Epithelial cell of prostate (primary cell): ENCODE results near the gene FAHD1.
"Not testable (repeated sequence)": the region's sequence is repeated elsewhere in the genome, so short reads cannot be mapped to it uniquely, and the experiment has no call there.

Experiments
- DNase-seq: peaks from one replicate; pipeline ENCODE4 v3.0.0-alpha.2; 2011; ENCODE audit warnings: low read depth, low spot score
- H3K27ac ChIP-seq: fragments of 450-650 bp; 2 replicates; pipeline ENCODE4 v1.5.1; 2017; ENCODE audit warnings: mild to moderate bottlenecking

Gene FAHD1

DNA sequence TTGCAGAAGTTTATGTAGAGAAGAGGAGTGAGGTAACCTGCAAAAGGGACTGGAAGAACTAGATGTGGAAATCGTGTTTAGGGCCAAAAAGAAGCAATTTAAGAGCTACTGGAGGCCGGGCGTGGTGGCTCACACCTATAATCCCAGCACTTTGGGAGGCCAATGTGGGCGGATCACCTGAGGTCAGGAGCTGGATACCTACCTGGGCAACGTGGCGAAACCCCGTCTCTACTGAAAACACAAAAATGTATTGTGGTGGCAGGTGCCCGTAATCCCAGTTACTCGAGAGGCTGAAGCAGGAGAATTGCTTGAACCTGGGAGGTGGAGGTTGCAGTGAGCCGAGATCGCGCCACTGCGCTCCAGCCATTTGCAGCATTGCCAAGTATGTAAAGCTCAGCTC is 49.1 kb downstream of the FAHD1 start:
- DNase-seq, H3K27ac ChIP-seq: not testable (repeated sequence)

DNA sequence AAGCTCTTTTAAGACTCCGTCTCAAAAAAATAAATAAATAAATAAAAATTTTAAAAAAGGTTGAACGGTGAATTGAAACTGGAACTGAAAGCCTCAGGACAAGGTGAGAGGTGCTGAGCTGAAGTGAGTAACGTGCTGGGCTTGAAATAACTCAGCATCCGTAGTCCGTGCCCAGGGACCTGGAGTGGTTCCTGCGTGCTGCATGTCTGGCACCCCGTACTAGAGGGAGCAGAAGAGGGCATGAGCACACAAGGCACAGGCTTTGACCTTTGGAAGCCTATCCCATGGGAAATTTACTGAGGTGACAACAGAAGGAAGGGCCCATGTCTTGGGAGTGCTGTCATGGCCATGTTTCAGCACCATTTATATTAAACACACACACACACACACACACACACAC is 49.5 kb downstream of the FAHD1 start:
- no peak overlapping the region for H3K27ac ChIP-seq
- DNase-seq = no peak

DNA sequence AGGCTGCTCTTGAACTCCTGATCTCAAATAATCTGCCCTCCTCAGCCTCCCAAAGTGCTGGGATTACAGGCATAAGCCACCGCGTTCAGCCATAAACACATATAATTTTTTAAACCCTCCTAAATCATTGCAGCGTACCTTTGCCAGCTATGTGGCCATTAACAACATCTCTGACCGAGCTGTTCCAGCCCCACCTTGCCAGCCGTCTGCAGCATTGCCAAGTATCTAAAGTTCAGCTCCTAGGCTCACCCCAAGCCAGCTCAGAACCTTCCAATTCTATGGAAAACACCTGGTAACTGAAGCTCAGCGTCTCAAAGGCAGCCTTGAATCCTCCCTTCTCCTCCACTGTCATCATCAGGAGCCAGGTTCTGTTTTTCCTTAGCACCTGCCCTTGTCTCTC is 50.1 kb downstream of the FAHD1 start:
- H3K27ac ChIP-seq = no peak overlapping the region
- DNase-seq = no peak

DNA sequence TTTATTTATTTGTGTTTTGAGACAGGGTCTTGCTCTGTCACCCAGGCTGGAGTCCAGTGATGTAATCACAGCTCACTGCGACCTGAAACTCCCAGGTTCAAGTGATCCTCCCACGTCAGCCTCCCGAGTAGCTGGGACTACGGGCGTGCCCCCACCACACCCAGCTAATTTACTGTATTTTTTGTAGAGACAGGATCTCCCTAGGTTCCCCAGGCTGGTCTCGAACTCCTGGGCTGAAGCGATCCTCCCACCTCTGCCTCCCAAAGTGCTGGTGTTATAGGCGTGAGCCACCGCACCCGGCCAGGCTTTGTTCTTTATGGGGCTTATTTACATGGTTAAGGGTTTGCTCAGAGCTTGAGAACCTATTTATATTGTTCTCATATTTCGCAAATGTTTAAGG is 50.8 kb downstream of the FAHD1 start:
- no peak overlapping the region for H3K27ac ChIP-seq
- no peak for DNase-seq

DNA sequence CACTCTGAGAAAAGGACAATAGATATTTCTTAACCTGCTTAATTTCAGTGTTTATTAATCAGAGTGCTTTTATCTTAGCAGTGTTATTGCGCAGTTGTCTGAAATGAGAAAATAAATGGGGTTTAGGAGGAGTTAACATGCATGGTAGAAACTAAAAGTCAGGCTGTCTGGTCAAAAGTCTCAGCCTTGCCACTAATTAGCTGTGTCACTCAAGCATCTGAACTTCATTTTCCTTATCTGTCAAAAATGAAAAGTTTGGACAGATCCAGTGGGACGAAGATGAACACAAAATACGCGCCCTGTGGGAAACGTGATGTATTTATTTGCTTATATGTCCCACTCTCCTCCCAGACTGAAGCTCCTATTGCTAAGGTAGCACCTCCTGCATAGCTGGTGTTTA is 51.2 kb downstream of the FAHD1 start:
- DNase-seq = no peak

More for the DNA sequence above, 51.2 kb downstream of the FAHD1 start:
- no peak overlapping the region for H3K27ac ChIP-seq
